ENCODE data around the gene APH1B. TPM values are rescaled to one million over a fixed set of nuclear protein-coding genes. Genes with fewer than 3 reads are reported as not detected.
A peak's percentile ranks its signal among the peaks of the same experiment; 100 is the strongest.

APH1B gene
- total and polyA plus RNA-seq, 8 donors: 24.0 to 32.2 (median 29.4) TPM

DNA sequence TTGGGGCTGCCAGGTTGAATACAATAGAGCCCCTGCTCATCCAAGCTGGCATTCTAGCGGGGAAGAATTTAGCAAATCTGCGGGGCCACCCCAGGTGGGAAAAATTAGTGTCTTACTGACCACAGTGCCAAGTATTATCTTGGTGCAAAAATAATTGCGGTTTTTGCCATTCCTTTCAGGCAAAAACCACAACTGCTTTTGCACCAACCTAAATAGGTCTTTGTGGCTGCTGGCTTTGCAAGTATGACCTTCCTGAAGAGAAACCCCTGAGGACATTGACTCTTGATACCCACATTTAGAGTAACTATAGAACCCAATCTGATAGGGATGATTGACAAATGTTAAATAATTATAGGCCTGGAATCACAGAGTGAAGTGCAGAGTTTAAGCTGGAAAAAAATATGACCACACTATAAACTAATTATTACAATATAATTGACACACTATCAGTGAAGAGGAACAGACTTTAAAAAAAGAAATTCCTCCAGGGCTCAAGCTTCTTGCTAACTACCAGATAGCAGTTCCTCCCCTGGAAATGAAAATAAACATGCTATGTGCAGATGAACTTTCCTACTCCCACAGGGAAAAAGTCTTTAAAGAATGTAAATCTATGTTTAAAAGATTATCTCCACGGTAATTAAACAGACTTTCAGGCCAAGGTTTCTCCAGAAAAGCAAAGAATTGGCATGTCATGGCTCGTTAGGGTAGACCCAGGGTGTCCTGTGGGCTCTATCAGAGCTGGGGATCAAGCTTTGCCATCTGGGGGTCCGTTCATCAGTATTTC is 69.9 kb downstream of the APH1B start:
- no peak for TF ChIP-seq CTCF (IDR thresholded peaks at IDR 0.05)
- Histone ChIP-seq H3K36me3 (no peaks in the 10 kb centered on the region), H3K27me3 (no peaks in the 10 kb centered on the region), H3K27ac (no peak overlapping the region), H3K9me3 (no peaks in the 10 kb centered on the region), H3K4me3 (no peak overlapping the region), H3K4me1 (peaks cover 3 to 6% of the 10 kb centered on the region in 2 donors)
- intact Hi-C loops (cut with DNase I): no loop called here
- DNase-seq (no peak), ATAC-seq (no peak)

- TF ChIP-seq CTCF (IDR thresholded peaks at IDR 0.05): no peak
- Histone ChIP-seq H3K4me3 (no peak overlapping the region), H3K9me3 (no peaks in the 10 kb centered on the region), H3K4me1 (peaks cover 3 to 6% of the 10 kb centered on the region in 2 donors), H3K27me3 (no peaks in the 10 kb centered on the region), H3K36me3 (no peaks in the 10 kb centered on the region), H3K27ac (peak overlapping the region in 1 of 2 donors; percentile 13)
- ATAC-seq (peak; percentile 83), DNase-seq (peak in 2 of 4 donors; percentile 51 to 55)
- intact Hi-C loops (cut with DNase I): no loop called here
Observed at GRCh38 chr15:63348392-63348791, 71.0 kb downstream of the APH1B start.

DNA sequence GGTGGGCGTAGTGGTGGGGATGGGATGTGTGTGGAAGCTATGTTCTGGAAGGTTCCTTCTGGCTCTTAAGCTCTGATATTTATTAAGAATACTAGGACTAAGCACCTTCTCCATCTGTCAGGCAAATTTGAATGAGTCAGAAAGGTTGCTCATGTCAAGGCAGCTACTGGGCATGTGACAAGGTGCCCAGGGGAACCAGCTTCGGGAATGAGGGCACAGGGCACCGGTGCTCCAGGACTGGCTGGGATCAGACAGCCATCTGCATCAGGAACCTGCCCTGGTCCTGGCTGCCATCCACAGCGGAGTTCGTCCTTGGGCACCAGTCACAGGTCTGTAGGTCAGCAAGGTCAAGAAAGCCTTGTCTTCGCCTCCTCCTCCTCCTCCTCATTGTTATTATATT is 71.8 kb downstream of the APH1B start:
- ATAC-seq: no peak
- TF ChIP-seq CTCF (IDR thresholded peaks at IDR 0.05): no peak
- Histone ChIP-seq H3K4me3 (no peak overlapping the region), H3K4me1 (peaks cover 3 to 6% of the 10 kb centered on the region in 2 donors), H3K36me3 (no peaks in the 10 kb centered on the region), H3K9me3 (no peaks in the 10 kb centered on the region), H3K27ac (no peak overlapping the region), H3K27me3 (no peaks in the 10 kb centered on the region)
- intact Hi-C loops (cut with DNase I): no loop called here
- no peak for DNase-seq

DNA sequence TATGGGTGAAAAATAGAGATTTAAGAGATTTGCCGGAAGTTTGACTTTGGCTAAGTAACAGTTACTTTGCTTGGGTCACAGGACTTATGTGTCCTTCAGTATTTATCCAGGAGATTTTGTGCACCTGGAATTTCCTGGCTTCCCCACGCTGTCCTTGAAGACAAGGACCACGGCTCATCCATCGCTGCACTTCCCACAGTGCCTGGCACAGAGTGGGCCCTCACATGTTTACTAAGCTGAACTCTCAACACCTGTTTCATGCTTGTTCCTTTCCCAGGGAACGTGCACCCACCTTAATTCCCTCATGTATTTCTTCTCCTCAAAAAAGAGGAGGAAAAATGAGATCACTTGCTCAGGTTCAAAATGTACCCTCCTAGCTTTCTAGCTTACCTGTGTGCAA is 72.2 kb downstream of the APH1B start:
- ATAC-seq: no peak
- peaks cover 3 to 6% of the 10 kb centered on the region in 2 donors for H3K4me1 ChIP-seq
- intact Hi-C loops (cut with DNase I): no loop called here
- no peak for TF ChIP-seq CTCF (IDR thresholded peaks at IDR 0.05)
- H3K36me3 ChIP-seq: no peaks in the 10 kb centered on the region
- H3K27me3 ChIP-seq: no peaks in the 10 kb centered on the region
- H3K4me3 ChIP-seq: no peak overlapping the region
- H3K9me3 ChIP-seq: no peaks in the 10 kb centered on the region
- DNase-seq: no peak
- H3K27ac ChIP-seq: no peak overlapping the region

- DNase-seq: no peak
- Histone ChIP-seq H3K4me3 (no peak overlapping the region), H3K27me3 (no peaks in the 10 kb centered on the region), H3K36me3 (no peaks in the 10 kb centered on the region), H3K9me3 (no peaks in the 10 kb centered on the region), H3K4me1 (peaks cover 3 to 6% of the 10 kb centered on the region in 2 donors), H3K27ac (no peak overlapping the region)
- peak; percentile 7 for ATAC-seq
- no peak for TF ChIP-seq CTCF (IDR thresholded peaks at IDR 0.05)
- intact Hi-C loops (cut with DNase I): no loop called here
Observed at GRCh38 chr15:63350178-63350621, 72.8 kb downstream of the APH1B start.

All from left lung (tissue), 10 donors.